Measurements from ENCODE around the gene MANSC1.

Gene MANSC1

GRCh38 chr12:12349711-12350665 lies at the start of gene MANSC1:
Gene MANSC1, minus strand, starts transcription at chr12:12350242. Its CDS starts 6,928 bp downstream, at chr12:12343314.
- Mint-ChIP-seq H3K27ac (peak within 1 kb of the TSS; percentile 57), H3K4me3 (peak within 1 kb of the TSS; percentile 69), H3K36me3 (ENCODE audit: low read depth) (no peaks in the 10 kb centered on the region), H3K4me1 (ENCODE audit: low read depth) (peaks cover 19% of the 10 kb centered on the region), H3K9me3 (no peaks in the 10 kb centered on the region), H3K27me3 (no peaks in the 10 kb centered on the region)
- DNase-seq, result peak; percentile 73

GRCh38 chr12:12399161-12399560 lies 49.1 kb upstream of the MANSC1 start:
- Mint-ChIP-seq H3K9me3 (peaks cover 8% of the 10 kb centered on the region), H3K4me1 (ENCODE audit: low read depth) (peaks cover 66% of the 10 kb centered on the region), H3K27ac (peak overlapping the region; percentile 20)

GRCh38 chr12:12398026-12398859 lies 48.2 kb upstream of the MANSC1 start:
- DNase-seq, result no peak
- H3K27ac Mint-ChIP-seq, result no peak overlapping the region
- peaks cover 57% of the 10 kb centered on the region for H3K4me1 Mint-ChIP-seq (ENCODE audit: low read depth)
- H3K36me3 Mint-ChIP-seq (ENCODE audit: low read depth), result peaks cover 48% of the 10 kb centered on the region
- H3K9me3 Mint-ChIP-seq, result peaks cover 8% of the 10 kb centered on the region
- H3K4me3 Mint-ChIP-seq, result no peak overlapping the region
- no peaks in the 10 kb centered on the region for H3K27me3 Mint-ChIP-seq

More at GRCh38 chr12:12399161-12399560, 49.1 kb upstream of the MANSC1 start:
- Mint-ChIP-seq H3K36me3 (ENCODE audit: low read depth) (peaks cover 53% of the 10 kb centered on the region), H3K4me3 (no peak overlapping the region), H3K27me3 (no peaks in the 10 kb centered on the region)
- no peak for DNase-seq

GRCh38 chr12:12397184-12397583 lies 47.1 kb upstream of the MANSC1 start:
- Mint-ChIP-seq H3K27me3 (no peaks in the 10 kb centered on the region), H3K4me1 (ENCODE audit: low read depth) (peaks cover 47% of the 10 kb centered on the region), H3K9me3 (peaks cover 6% of the 10 kb centered on the region), H3K36me3 (ENCODE audit: low read depth) (peaks cover 41% of the 10 kb centered on the region), H3K27ac (peak overlapping the region; percentile 37), H3K4me3 (no peak overlapping the region)
- DNase-seq, result no peak

GRCh38 chr12:12396694-12397093 lies 46.7 kb upstream of the MANSC1 start:
- DNase-seq, result no peak
- H3K36me3 Mint-ChIP-seq (ENCODE audit: low read depth), result peaks cover 41% of the 10 kb centered on the region
- H3K9me3 Mint-ChIP-seq, result peaks cover 4% of the 10 kb centered on the region
- H3K27ac Mint-ChIP-seq, result peak overlapping the region; percentile 37
- peaks cover 47% of the 10 kb centered on the region for H3K4me1 Mint-ChIP-seq (ENCODE audit: low read depth)
- no peaks in the 10 kb centered on the region for H3K27me3 Mint-ChIP-seq
- H3K4me3 Mint-ChIP-seq, result no peak overlapping the region

- Mint-ChIP-seq H3K4me3 (no peak overlapping the region), H3K36me3 (ENCODE audit: low read depth) (peaks cover 50% of the 10 kb centered on the region), H3K9me3 (no peaks in the 10 kb centered on the region), H3K4me1 (ENCODE audit: low read depth) (peaks cover 37% of the 10 kb centered on the region), H3K27ac (no peak overlapping the region), H3K27me3 (no peaks in the 10 kb centered on the region)
- no peak for DNase-seq
These were observed 43.1 kb upstream of the MANSC1 start for GRCh38 chr12:12393171-12393570.

- Mint-ChIP-seq H3K4me3 (no peak overlapping the region), H3K9me3 (no peaks in the 10 kb centered on the region), H3K4me1 (ENCODE audit: low read depth) (peaks cover 41% of the 10 kb centered on the region), H3K27me3 (no peaks in the 10 kb centered on the region), H3K36me3 (ENCODE audit: low read depth) (peaks cover 49% of the 10 kb centered on the region), H3K27ac (no peak overlapping the region)
- no peak for DNase-seq
These were observed 42.4 kb upstream of the MANSC1 start for GRCh38 chr12:12392413-12392812.

GRCh38 chr12:12387501-12387900 lies 37.5 kb upstream of the MANSC1 start:
- peak overlapping the region; percentile 82 for H3K27ac Mint-ChIP-seq

GRCh38 chr12:12384571-12385340 lies 34.7 kb upstream of the MANSC1 start:
- H3K9me3 Mint-ChIP-seq, result peaks cover 9% of the 10 kb centered on the region
- peak overlapping the region; percentile 88 for H3K27ac Mint-ChIP-seq
- peak; percentile 45 for DNase-seq
- H3K27me3 Mint-ChIP-seq, result no peaks in the 10 kb centered on the region
- peaks cover 73% of the 10 kb centered on the region for H3K36me3 Mint-ChIP-seq (ENCODE audit: low read depth)
- H3K4me1 Mint-ChIP-seq (ENCODE audit: low read depth), result peaks cover 70% of the 10 kb centered on the region
- H3K4me3 Mint-ChIP-seq, result peak overlapping the region; percentile 26

More at GRCh38 chr12:12387501-12387900, 37.5 kb upstream of the MANSC1 start:
- H3K36me3 Mint-ChIP-seq (ENCODE audit: low read depth), result peaks cover 68% of the 10 kb centered on the region
- H3K27me3 Mint-ChIP-seq, result no peaks in the 10 kb centered on the region
- no peak for DNase-seq
- no peaks in the 10 kb centered on the region for H3K9me3 Mint-ChIP-seq
- H3K4me3 Mint-ChIP-seq, result no peak overlapping the region
- H3K4me1 Mint-ChIP-seq (ENCODE audit: low read depth), result peaks cover 57% of the 10 kb centered on the region

- Mint-ChIP-seq H3K27me3 (no peaks in the 10 kb centered on the region), H3K4me3 (no peak overlapping the region), H3K27ac (peak overlapping the region; percentile 70), H3K36me3 (ENCODE audit: low read depth) (peaks cover 74% of the 10 kb centered on the region), H3K4me1 (ENCODE audit: low read depth) (peaks cover 71% of the 10 kb centered on the region), H3K9me3 (peaks cover 9% of the 10 kb centered on the region)
- DNase-seq, result no peak
These were observed 31.9 kb upstream of the MANSC1 start for GRCh38 chr12:12381982-12382381.

- no peak for DNase-seq
- peaks cover 9% of the 10 kb centered on the region for H3K9me3 Mint-ChIP-seq
- peaks cover 74% of the 10 kb centered on the region for H3K4me1 Mint-ChIP-seq (ENCODE audit: low read depth)
- peaks cover 71% of the 10 kb centered on the region for H3K36me3 Mint-ChIP-seq (ENCODE audit: low read depth)
- no peaks in the 10 kb centered on the region for H3K27me3 Mint-ChIP-seq
- H3K4me3 Mint-ChIP-seq, result no peak overlapping the region
- peak overlapping the region; percentile 50 for H3K27ac Mint-ChIP-seq
These were observed 31.0 kb upstream of the MANSC1 start for GRCh38 chr12:12380949-12381593.

GRCh38 chr12:12379831-12380730 lies 30.0 kb upstream of the MANSC1 start:
- peaks cover 73% of the 10 kb centered on the region for H3K36me3 Mint-ChIP-seq (ENCODE audit: low read depth)
- peaks cover 9% of the 10 kb centered on the region for H3K9me3 Mint-ChIP-seq
- peaks cover 66% of the 10 kb centered on the region for H3K4me1 Mint-ChIP-seq (ENCODE audit: low read depth)
- H3K4me3 Mint-ChIP-seq, result peak overlapping the region; percentile 2
- H3K27me3 Mint-ChIP-seq, result no peaks in the 10 kb centered on the region
- DNase-seq, result no peak
- peak overlapping the region; percentile 94 for H3K27ac Mint-ChIP-seq

- Mint-ChIP-seq H3K9me3 (peaks cover 9% of the 10 kb centered on the region), H3K4me1 (ENCODE audit: low read depth) (peaks cover 53% of the 10 kb centered on the region), H3K4me3 (no peak overlapping the region), H3K36me3 (ENCODE audit: low read depth) (peaks cover 63% of the 10 kb centered on the region), H3K27me3 (no peaks in the 10 kb centered on the region), H3K27ac (peak overlapping the region; percentile 58)
- no peak for DNase-seq
These were observed 28.6 kb upstream of the MANSC1 start for GRCh38 chr12:12378616-12379015.
